ENCODE results near the gene TMEM245.

GRCh38 chr9:109133533-109133932 is 13.8 kb upstream of the TMEM245 start:
- TF ChIP-seq CTCF (IDR thresholded peaks at IDR 0.05; ENCODE audit: low read depth, low read length, poor library complexity, severe bottlenecking) (no peak), EZH2phosphoT487 (IDR thresholded peaks at IDR 0.05; ENCODE audit: borderline replicate concordance, low read length) (no peak)

Measured in DOHH2 (cell line).